Bronchial epithelial cell (primary cell): Measurements from ENCODE around the gene TPRG1. TPM values are rescaled to one million over a fixed set of nuclear protein-coding genes. Genes with fewer than 3 reads are reported as not detected.

ENCODE experiments used
- DNase-seq: peaks from one replicate; pipeline ENCODE4 v3.0.0-alpha.2; 2010; ENCODE audit warnings: low read depth
- FAIRE-seq: peaks from 2 replicates; lab custom pipeline; 2011; peaks lifted over from hg19 to GRCh38; lab: Jason Lieb, UNC
- H3K27me3 ChIP-seq: 2 replicates; pipeline ENCODE4 v1.5.1; 2011; ENCODE audit warnings: low read length; ENCODE audit not compliant: control insufficient read depth, insufficient read depth
- H3K36me3 ChIP-seq: 2 replicates; pipeline ENCODE4 v1.5.1; 2011; ENCODE audit warnings: low read length; ENCODE audit not compliant: control insufficient read depth, insufficient read depth
- H3K4me3 ChIP-seq: 2 replicates; pipeline ENCODE4 v1.5.1; 2011; ENCODE audit warnings: mild to moderate bottlenecking, low read depth, low read length, control low read depth
- CTCF ChIP-seq: IDR thresholded peaks from 2 replicates; pipeline ENCODE4 v1.5.1; 2011; ENCODE audit warnings: mild to moderate bottlenecking, moderate library complexity, low read length, control low read depth, inconsistent platforms; ENCODE audit not compliant: insufficient read depth, severe bottlenecking
- total RNA-seq: library from RNA; depleted of rRNA; stranded (reverse); fragments of >200 nt; gene quantifications from 2 replicates; pipeline ENCODE4 v1.2.1, GENCODE V29; 2014

TPRG1 gene
- total RNA-seq, 1 donor from 2014 or later: 1.6 TPM

GRCh38 chr3:189184566-189184965 lies 12.8 kb downstream of the TPRG1 start:
- no peak for FAIRE-seq
- no peak for DNase-seq
- Histone ChIP-seq H3K27me3 (no peaks in the 10 kb centered on the region), H3K36me3 (no peaks in the 10 kb centered on the region), H3K4me3 (no peak overlapping the region)
- no peak for TF ChIP-seq CTCF

- Histone ChIP-seq H3K4me3 (no peak overlapping the region), H3K27me3 (no peaks in the 10 kb centered on the region), H3K36me3 (no peaks in the 10 kb centered on the region)
- no peak for TF ChIP-seq CTCF
- FAIRE-seq (no peak), DNase-seq (peak; percentile 34)
Measured at GRCh38 chr3:189186101-189186500, 14.3 kb downstream of the TPRG1 start.

- no peak for TF ChIP-seq CTCF
- FAIRE-seq (peak; percentile 18), DNase-seq (peak; percentile 53)
Measured at GRCh38 chr3:189188466-189188865, 16.7 kb downstream of the TPRG1 start.

GRCh38 chr3:189192725-189193124 lies 21.0 kb downstream of the TPRG1 start:
- H3K36me3 ChIP-seq: no peaks in the 10 kb centered on the region
- H3K4me3 ChIP-seq: no peak overlapping the region
- no peaks in the 10 kb centered on the region for H3K27me3 ChIP-seq
- TF ChIP-seq CTCF: no peak
- DNase-seq: no peak
- no peak for FAIRE-seq

More at GRCh38 chr3:189188466-189188865, 16.7 kb downstream of the TPRG1 start:
- Histone ChIP-seq H3K27me3 (no peaks in the 10 kb centered on the region), H3K36me3 (no peaks in the 10 kb centered on the region), H3K4me3 (no peak overlapping the region)

- no peaks in the 10 kb centered on the region for H3K36me3 ChIP-seq
- H3K27me3 ChIP-seq: no peaks in the 10 kb centered on the region
- no peak for TF ChIP-seq CTCF
- H3K4me3 ChIP-seq: no peak overlapping the region
- no peak for FAIRE-seq
- no peak for DNase-seq
Measured at GRCh38 chr3:189195302-189195701, 23.5 kb downstream of the TPRG1 start.

GRCh38 chr3:189202106-189202505 lies 30.3 kb downstream of the TPRG1 start:
- Histone ChIP-seq H3K4me3 (no peak overlapping the region), H3K27me3 (no peaks in the 10 kb centered on the region), H3K36me3 (no peaks in the 10 kb centered on the region)
- no peak for DNase-seq
- TF ChIP-seq CTCF: no peak
- FAIRE-seq: no peak
